ENCODE data around the gene LMNA. TPM values are rescaled to one million over a fixed set of nuclear protein-coding genes. Genes with fewer than 3 reads are reported as not detected.
"Not testable (repeated sequence)": the region's sequence is repeated elsewhere in the genome, so short reads cannot be mapped to it uniquely, and the experiment has no call there.

Gene LMNA
- 100 to 1,000 TPM in 2 of 4 donors, 10 to 100 TPM in 2; 94.5 to 161 (median 104) TPM for polyA plus RNA-seq (ENCODE audit: insufficient read length in 4 of 4)

DNA sequence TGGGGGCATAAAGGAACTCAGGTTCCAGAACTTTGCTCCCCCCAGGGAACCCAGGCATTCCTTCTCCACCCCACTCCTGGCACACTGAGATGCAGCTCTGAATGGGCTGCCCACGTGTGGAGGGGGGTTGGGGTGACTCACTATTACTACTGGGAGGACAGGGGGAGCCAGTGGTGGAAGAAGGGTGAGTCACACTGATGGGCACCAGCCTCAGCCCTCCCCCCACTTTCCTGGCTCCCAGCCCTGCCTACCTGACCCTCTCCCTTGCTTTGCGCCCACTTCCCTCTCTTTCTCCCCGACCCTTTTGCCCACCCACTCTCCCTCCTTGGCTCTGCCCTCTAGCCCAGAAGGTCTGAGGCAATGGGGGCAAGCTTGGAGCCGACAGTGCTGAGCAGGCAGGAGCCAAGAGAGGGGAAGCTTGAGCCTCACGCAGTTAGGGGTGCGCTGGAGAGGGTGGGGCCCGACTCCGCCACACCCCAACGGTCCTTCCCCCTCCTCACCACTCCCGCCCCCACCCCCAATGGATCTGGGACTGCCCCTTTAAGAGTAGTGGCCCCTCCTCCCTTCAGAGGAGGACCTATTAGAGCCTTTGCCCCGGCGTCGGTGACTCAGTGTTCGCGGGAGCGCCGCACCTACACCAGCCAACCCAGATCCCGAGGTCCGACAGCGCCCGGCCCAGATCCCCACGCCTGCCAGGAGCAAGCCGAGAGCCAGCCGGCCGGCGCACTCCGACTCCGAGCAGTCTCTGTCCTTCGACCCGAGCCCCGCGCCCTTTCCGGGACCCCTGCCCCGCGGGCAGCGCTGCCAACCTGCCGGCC, at the start of gene LMNA:
Gene LMNA, plus strand, starts transcription at position 611 of the 818 bp plus-strand sequence. CDS start 208 bp downstream, outside the sequence.
- DNase-seq (ENCODE audit: low read depth in 4 of 4, low spot score in 3 of 4) = no peak

- DNase-seq (ENCODE audit: low read depth in 4 of 4, low spot score in 3 of 4) = no peak
Observed at GRCh38 chr1:156065212-156065611, 49.3 kb upstream of the LMNA start.

DNA sequence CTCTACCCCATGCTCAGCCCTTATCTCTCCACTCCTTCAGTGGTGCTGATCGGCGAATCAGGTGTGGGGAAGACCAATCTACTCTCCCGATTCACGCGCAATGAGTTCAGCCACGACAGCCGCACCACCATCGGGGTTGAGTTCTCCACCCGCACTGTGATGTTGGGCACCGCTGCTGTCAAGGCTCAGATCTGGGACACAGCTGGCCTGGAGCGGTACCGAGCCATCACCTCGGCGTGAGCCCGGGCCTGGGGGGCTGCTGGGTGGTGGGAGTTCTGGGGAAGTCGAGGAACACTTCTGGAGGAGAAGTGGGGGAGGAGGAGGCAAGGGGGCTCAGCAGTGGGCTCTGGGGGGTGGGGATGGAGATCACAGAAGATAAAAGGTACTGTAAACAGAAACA, 48.6 kb upstream of the LMNA start:
- DNase-seq (ENCODE audit: low read depth in 4 of 4, low spot score in 3 of 4) = no peak

DNA sequence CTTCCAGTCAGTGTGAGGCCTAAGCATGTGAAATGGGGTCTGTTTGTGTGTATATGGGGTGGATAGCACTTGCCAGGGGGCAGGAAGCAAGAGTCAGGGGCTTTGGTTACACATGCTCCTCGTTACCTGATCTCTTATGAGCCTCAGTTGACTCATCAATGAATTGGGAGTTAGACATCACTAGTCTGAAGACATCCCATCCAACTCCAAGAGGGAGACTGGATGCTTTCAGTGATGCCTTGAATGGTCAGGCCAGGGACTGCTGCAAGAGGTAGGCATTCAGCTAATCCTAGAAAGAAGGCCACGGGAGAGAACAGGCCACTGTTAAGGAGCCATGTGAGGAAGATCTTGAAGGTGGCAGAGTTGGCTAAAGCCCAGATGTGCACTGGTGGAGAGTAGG, 47.2 kb upstream of the LMNA start:
- no peak for DNase-seq (ENCODE audit: low read depth in 4 of 4, low spot score in 3 of 4)

DNA sequence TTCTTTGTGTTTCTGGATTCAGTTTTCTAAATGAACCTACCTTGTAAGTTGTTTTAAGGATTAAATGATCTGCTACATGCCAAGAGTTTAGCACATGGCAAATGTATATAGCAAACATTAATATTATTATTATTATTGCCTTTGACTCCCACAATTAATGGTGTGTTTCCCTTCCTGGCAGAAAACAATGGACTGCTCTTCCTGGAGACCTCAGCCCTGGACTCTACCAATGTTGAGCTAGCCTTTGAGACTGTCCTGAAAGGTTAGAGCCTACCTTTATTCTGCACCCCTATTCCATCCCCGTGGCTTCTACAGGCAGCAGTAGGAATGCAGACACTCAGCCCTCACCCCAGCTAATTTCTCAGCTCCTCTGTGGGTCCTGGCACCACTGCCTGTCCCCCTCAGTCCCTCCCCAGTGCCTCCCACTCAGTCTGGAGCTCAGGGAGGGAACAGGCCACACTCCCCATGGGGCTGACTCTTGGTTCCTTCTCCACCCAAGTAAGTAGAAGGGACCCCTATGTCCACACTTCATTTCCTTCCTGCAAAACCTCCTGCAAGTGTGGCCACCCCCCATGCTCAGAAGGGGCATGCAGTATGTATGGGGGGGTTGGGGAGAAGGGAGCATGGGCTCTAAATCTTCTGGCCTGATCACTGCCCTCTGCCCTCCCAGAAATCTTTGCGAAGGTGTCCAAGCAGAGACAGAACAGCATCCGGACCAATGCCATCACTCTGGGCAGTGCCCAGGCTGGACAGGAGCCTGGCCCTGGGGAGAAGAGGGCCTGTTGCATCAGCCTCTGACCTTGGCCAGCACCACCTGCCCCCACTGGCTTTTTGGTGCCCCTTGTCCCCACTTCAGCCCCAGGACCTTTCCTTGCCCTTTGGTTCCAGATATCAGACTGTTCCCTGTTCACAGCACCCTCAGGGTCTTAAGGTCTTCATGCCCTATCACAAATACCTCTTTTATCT, 44.7 kb upstream of the LMNA start:
- DNase-seq (ENCODE audit: low read depth in 4 of 4, low spot score in 3 of 4) = no peak

DNA sequence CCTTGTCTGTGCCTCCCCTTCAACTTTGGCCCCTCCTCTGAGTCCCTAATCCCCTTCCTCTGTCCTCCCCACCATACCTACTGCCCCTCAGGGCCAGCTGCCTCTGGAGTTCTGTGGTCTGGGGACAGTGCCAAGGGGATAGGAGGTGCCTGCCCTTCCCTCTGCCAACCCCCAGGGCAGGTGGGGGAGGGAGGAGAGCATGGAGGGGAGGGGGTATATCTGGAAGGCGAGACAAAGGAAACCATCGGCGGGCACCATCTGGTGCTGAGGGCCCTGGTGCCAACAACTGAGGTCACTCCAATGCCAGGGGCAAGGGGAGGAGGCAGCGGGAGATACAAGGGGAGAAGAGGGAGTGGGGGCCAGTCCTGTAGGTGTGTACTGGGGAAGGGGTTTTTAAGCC, 44.0 kb upstream of the LMNA start:
- no peak for DNase-seq (ENCODE audit: low read depth in 4 of 4, low spot score in 3 of 4)

GRCh38 chr1:156071332-156071816, 43.1 kb upstream of the LMNA start:
- not testable (repeated sequence) for DNase-seq (ENCODE audit: low read depth in 4 of 4, low spot score in 3 of 4)

DNA sequence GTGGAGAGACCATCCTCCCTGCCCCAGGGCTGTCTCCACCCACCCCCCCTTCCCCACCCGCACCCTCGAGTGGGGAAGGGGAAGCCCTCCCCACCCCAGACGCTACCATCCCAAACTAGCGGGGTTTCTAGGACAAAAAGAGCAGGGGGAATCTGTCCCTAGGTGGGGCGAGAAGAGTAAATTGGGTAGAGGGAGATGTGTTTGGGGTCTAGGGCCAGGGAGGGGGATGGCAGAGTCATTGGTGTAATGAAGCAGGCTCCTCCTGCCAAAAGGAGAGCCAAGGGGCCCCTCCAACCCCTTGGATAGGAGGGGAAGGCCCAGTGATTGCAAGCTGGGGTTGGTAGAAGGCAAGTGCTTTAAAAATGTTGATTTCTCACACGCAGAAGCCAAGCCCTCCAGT, 42.3 kb upstream of the LMNA start:
- no peak for DNase-seq (ENCODE audit: low read depth in 4 of 4, low spot score in 3 of 4)

- DNase-seq (ENCODE audit: low read depth in 4 of 4, low spot score in 3 of 4) = no peak
Observed at GRCh38 chr1:156073110-156073687, 41.3 kb upstream of the LMNA start.

GRCh38 chr1:156073740-156074139, 40.8 kb upstream of the LMNA start:
- DNase-seq (ENCODE audit: low read depth in 4 of 4, low spot score in 3 of 4) = no peak

DNA sequence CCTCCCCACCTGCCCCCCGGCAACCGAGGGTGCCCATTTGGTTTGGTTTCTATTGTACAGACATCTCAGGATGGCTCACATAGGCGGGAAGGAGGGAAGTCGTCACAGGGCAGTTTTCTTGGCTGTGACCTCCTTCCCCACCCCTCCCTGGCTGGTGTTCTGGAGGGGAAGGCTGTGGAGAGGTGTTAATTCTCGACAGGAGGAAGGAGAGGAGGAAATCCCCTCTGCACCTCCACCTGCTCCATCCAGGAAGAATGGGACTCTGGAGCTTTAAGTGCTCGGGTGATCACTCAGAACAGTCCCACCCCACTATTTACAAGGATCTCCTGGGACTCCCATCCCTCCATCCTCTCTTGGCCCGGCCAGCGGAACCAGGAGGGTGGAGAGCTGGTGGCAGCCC, 39.9 kb upstream of the LMNA start:
- DNase-seq (ENCODE audit: low read depth in 4 of 4, low spot score in 3 of 4) = no peak

GRCh38 chr1:156075162-156075561, 39.3 kb upstream of the LMNA start:
- no peak for DNase-seq (ENCODE audit: low read depth in 4 of 4, low spot score in 3 of 4)

- no peak for DNase-seq (ENCODE audit: low read depth in 4 of 4, low spot score in 3 of 4)
Observed at GRCh38 chr1:156075775-156076204, 38.7 kb upstream of the LMNA start.

DNA sequence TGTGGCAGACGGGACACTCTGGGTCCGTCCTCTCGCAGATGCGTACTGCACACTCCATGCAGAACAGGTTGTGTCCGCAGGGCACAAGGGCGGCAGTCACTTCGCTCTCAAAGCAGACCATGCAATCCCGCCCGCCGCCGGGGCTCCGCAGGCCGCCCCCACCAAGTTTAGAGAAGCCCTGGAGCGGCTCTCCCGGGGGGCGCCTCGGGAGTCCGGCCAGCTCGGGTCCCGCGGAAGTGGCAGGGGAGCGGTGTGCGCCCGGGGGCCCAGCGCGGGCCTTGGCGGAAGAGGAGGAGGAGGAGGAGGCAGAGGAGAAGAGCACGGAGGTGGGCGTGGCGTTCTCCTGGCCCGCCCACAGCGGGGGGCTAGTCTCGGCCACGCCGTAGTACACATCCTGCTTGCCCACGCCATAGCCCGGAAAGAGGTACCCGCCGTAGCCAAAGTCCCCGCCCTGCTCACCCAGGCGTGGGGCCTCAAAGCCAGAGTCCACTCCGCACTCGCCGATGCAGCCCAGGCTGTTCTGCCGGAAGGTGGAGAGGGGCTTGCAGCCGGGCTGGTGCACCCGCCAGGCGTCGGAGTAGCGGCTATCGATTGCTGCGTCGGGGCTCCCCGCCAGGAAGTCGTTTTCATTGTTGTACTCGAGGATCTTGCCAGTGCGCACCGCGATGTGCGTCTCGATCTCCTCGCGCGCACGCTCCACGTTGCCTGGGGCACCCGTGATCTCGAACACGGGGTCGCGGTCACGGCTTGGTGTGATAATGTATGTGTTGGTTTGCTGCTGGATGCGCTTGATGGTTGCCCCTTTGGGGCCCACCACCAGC, 37.7 kb upstream of the LMNA start:
- no peak for DNase-seq (ENCODE audit: low read depth in 4 of 4, low spot score in 3 of 4)

DNA sequence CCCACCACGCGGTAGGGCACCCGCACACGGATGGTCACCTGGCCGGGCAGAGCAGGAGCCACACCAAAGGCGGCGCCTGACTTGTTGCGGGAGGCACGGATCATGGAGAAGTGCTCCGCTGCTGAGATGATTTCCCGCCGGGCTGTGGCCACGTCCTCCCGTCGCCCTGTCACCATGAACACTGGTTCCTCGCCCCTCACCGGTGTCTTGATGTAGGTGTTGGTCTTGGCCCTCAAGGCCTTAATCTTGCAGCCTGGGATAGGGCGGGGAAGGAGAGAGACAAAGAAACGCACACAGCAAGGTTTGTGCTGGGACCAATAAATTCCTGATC, 37.1 kb upstream of the LMNA start:
- no peak for DNase-seq (ENCODE audit: low read depth in 4 of 4, low spot score in 3 of 4)

GRCh38 chr1:156078728-156079127, 35.8 kb upstream of the LMNA start:
- DNase-seq (ENCODE audit: low read depth in 4 of 4, low spot score in 3 of 4) = no peak

GRCh38 chr1:156079762-156080161, 34.7 kb upstream of the LMNA start:
- no peak for DNase-seq (ENCODE audit: low read depth in 4 of 4, low spot score in 3 of 4)

GRCh38 chr1:156080241-156080862, 34.2 kb upstream of the LMNA start:
- DNase-seq (ENCODE audit: low read depth in 4 of 4, low spot score in 3 of 4) = no peak

GRCh38 chr1:156080863-156081179, 33.7 kb upstream of the LMNA start:
- DNase-seq (ENCODE audit: low read depth in 4 of 4, low spot score in 3 of 4) = no peak

All from left renal pelvis (tissue), 4 donors.